Activated effector memory CD4-positive, alpha-beta T cell treated with Interleukin-2 at 50 U/mL for 16 hours (primary cell): ENCODE results near the gene TGIF1.
"Not testable (repeated sequence)": the region's sequence is repeated elsewhere in the genome, so short reads cannot be mapped to it uniquely, and the experiment has no call there.

Experiments
- DNase-seq: peaks from one replicate; pipeline ENCODE4 v3.0.0-alpha.2; 2020

The TGIF1 gene

DNA sequence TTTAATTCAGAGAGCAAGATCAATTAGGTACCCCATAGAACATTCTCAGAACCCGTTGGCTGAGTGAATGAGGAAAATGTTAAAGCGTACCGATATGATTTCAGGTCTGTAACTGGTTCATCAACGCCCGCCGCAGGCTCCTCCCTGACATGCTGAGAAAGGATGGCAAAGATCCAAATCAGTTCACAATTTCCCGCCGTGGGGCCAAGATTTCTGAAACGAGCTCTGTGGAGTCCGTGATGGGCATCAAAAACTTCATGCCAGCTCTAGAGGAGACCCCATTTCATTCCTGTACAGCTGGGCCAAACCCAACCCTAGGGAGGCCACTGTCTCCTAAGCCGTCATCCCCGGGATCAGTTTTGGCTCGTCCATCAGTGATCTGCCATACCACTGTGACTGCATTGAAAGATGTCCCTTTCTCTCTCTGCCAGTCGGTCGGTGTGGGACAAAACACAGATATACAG is 7.3 kb downstream of the TGIF1 start:
- no peak for DNase-seq

DNA sequence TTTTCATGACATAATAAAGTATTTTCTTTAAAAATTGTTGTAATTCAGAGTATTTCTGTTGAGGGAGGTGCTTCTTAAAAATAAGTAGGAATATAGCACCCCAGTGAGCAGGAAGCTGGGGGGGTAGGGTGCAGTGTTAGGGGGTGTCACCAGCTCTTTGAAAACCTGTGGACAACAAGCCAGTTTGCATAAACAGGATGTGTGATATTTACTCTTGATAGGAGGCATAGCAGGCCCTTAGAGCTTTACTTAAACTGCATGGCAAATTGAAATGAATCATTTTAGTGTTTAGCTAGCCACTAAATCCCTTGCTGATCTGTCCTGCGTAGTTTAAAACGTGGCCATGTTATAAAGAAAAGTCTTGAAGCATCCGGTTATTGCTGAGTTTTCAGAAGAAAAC is 8.4 kb downstream of the TGIF1 start:
- no peak for DNase-seq

GRCh38 chr18:3458952-3459853 is 9.2 kb downstream of the TGIF1 start:
- no peak for DNase-seq

GRCh38 chr18:3460823-3461398 is 10.9 kb downstream of the TGIF1 start:
- DNase-seq: no peak

DNA sequence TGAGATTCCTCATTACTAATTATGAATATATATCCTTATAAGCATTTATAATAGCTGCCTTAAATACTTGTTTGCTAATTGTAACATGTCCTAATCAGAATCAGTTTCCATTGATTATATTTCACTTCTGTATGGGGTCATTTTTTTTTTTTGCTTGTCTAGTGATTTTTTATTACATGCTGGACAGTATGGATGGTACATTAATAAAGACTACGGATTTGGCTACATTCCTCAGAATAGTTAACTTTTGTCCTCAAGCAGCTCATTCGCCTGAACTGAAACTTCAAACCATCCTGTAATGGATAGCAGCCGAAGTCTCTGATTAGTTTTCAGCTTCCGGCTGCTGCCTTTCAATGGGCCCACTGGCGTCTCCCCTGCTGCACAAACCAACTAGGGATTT is 11.7 kb downstream of the TGIF1 start:
- DNase-seq: no peak

- DNase-seq: no peak
Measured at GRCh38 chr18:3463051-3463450, 13.1 kb downstream of the TGIF1 start.

- DNase-seq: no peak
Measured at GRCh38 chr18:3466045-3466444, 16.1 kb downstream of the TGIF1 start.

- no peak for DNase-seq
Measured at GRCh38 chr18:3466872-3467271, 16.9 kb downstream of the TGIF1 start.

GRCh38 chr18:3468066-3468705 is 18.2 kb downstream of the TGIF1 start:
- no peak for DNase-seq

DNA sequence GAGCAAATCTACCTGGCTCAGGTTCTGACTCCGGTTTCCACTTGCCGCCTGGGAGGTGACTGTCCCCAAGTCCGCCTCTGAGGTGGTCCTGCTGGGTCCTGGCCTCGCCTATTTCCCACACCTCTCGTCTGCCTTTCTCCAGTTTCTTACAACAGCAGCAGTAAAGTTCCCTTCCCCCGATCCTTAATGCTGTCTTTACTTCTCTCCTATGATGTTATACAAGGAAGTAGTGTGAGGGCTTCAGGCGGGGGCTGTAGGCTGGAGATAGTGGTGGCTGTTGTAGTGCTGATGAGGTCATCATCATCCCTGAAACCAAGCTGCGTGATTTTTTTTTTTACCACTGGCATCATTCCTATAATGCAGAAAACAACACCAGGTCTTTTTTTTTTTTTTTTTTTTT is 18.9 kb downstream of the TGIF1 start:
- no peak for DNase-seq

GRCh38 chr18:3471141-3471648 is 21.2 kb downstream of the TGIF1 start:
- DNase-seq: no peak

DNA sequence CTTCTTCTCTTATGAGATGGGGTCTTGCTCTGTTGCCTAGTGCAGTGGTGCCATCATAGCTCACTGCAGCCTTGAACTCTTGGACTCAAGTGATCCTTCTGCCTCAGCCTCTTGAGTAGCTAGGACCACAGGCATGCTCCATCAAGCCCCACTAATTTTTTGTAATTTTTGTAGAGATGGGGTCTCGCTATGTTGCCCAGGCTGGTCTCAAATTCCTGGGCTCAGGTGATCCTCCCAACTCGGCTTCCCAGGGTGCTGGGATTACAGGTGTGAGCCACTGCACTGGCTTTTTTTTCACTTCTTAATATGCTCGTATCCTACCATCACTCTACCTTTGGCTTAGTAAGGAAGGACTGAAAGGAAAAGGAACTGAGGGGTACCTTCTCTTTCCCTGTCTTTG is 22.1 kb downstream of the TGIF1 start:
- DNase-seq: not testable (repeated sequence)

GRCh38 chr18:3472681-3473544 is 22.9 kb downstream of the TGIF1 start:
- DNase-seq: no peak

GRCh38 chr18:3478262-3478978 is 28.4 kb downstream of the TGIF1 start:
- no peak for DNase-seq

DNA sequence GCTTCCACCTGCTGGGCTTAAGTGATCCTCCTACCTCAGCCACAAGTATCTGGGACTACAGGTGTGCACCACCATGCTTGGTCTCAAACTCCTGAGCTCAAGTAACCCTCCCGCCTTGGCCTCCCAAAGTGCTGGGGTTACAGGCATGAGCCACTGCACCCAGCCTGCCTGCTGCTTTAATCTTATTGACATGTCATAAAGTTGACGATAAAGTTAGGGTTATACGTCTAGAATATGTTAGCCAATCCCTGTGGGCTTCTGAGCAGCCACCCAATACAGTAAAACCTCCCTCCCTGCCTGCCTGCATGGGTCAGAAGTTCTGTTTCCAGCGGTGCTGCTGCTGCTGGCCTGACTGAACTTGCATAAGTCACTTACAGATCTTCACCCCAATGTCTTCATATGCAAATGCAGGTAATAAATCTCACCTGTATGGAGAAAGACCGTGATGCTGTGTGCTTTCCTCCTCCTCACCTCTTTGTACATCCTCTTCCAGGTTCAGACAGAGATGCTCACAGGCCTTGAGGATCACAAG is 30.1 kb downstream of the TGIF1 start:
- DNase-seq: no peak

DNA sequence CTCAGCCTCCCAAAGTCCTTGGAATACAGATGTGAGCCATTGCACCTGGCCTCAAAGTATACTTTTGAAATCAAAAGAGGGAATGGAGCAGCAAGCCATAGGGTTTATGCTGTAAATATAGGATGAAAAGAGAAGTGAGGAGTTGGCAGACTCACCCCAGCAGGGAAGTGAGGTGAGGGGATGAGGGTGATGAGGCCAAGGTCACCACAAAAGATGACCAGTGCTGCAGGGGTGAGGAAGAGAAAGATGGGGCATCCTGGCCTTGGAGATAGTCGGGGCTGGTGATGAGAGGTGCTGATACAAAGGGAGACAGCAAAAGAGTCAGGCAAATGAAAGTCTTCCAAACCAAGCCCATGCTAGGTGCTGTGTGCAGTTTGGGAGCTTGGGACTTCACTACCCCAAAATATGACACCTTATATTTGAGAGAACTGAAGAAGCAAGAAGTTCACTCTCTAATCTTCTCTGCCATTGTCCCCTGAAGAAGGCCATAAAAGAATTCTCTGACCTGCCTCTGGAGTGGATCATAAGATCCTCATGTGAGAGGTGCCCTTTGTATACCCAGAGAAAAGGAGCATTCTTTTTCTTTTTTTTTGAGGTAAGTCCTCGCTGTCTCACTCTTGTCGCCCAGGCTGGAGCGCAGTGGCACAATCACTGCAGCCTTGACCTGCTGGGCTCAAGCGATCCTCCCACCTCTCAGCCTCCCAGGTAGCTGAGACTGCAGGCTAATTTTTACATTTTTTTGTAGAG is 31.0 kb downstream of the TGIF1 start:
- DNase-seq: no peak

GRCh38 chr18:3481696-3482210 is 31.8 kb downstream of the TGIF1 start:
- DNase-seq: no peak

DNA sequence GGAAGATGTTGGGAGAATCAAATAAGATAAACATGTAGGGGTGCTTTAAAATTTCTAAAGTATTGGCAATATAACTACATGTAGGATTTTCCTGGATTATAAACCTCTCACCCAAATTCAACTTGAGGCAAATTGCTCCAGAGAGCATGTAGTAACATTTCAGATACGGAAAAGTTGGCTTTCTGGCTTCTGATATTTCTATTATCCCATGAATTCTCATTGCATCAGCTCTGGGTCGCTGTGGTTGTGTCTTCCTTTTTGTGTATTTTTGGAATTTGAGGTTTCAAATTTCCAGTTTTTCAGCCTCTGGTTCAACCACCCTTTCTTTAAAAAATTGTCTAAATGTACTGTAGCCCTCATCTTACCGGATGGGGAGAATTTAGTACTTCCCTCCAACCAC is 32.3 kb downstream of the TGIF1 start:
- DNase-seq: no peak

- no peak for DNase-seq
Measured at GRCh38 chr18:3485153-3486149, 35.5 kb downstream of the TGIF1 start.
